ENCODE data around the gene SMOC1. TPM values are rescaled to one million over a fixed set of nuclear protein-coding genes. Genes with fewer than 3 reads are reported as not detected.

The SMOC1 gene
- total RNA-seq, 2 experiments from 2014 or later, result not detected

DNA sequence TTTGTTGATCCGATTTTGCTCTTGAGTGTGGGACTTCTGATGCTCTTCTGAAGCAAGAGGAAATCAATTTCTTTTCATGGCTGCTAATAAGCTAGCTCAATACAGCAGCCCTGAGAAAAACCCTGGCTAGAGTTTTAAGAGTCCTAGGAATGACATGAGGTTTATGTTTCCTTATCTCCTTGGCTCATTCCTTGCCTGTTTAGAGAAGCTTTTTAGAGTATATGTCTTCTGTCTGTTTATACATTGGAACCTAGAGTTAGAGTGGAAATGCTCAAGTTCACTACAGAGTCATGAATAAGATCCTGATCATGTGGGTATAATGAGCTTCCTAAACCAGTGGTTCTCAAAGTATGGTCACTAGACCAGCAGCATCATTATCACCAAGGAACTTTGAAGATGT, 34.5 kb downstream of the SMOC1 start:
- Mint-ChIP-seq H3K4me1 (ENCODE audit: low read depth) (no peaks in the 10 kb centered on the region), H3K36me3 (no peaks in the 10 kb centered on the region), H3K9me3 (no peaks in the 10 kb centered on the region), H3K4me3 (no peak overlapping the region), H3K27me3 (peaks cover 20% of the 10 kb centered on the region), H3K27ac (no peak overlapping the region)
- intact Hi-C loops (cut with micrococcal nuclease), result no loop called here
- POLR2A ChIA-PET, result no interaction called here
- no peak for DNase-seq
- CTCF ChIA-PET, result no interaction called here

DNA sequence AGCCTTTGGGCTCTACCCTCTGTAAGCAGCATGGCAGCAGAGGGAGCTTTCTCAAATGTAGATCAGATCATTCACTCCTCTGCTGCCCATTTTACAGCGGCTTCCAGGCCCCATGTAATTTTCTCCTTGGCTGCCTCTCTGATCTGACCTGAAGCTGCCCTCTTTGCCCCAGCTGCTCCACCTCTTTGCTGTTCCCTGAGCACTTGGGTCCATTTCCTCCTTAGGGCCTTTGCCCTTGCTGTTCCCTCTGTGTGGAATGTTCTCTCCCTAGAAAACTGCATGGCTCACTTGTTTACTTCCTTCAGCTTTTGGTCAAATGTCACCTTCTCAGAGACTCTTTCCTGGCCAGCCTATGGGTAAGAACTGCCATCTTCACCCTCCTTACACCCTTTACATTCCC, 37.2 kb downstream of the SMOC1 start:
- Mint-ChIP-seq H3K27me3 (peaks cover 26% of the 10 kb centered on the region), H3K36me3 (no peaks in the 10 kb centered on the region), H3K27ac (no peak overlapping the region), H3K4me1 (ENCODE audit: low read depth) (no peaks in the 10 kb centered on the region), H3K9me3 (no peaks in the 10 kb centered on the region), H3K4me3 (no peak overlapping the region)
- DNase-seq, result no peak
- CTCF ChIA-PET, result no interaction called here
- POLR2A ChIA-PET, result no interaction called here
- intact Hi-C loops (cut with micrococcal nuclease), result no loop called here

DNA sequence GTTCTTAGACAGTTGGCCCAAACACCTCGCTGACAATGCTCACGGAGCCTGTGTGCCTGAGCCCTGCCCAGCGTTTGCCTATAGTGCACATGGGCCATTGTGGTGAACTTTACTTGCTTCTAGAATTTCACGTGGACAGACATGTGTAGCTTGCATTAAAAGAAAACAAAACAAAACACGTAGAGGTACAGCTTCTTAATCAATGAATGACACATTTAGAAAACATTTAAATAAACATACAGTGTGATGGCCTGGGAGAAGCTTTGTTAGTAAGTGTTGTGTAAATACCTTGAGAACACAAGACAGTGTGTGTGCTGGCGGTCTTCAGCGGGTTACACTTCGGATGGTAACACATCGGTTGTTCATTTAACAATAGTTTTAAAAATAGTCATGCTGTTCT, 38.1 kb downstream of the SMOC1 start:
- no peak overlapping the region for H3K4me3 Mint-ChIP-seq
- ChIA-PET POLR2A (no interaction called here), CTCF (interaction anchor here (0.8 kb wide), 1 partner anchor 111 kb away, joined by 3 read pairs; no protein-coding TSS in a partner anchor)
- H3K9me3 Mint-ChIP-seq, result no peaks in the 10 kb centered on the region
- H3K27ac Mint-ChIP-seq, result no peak overlapping the region
- H3K4me1 Mint-ChIP-seq (ENCODE audit: low read depth), result no peaks in the 10 kb centered on the region
- no peaks in the 10 kb centered on the region for H3K36me3 Mint-ChIP-seq
- no peak for DNase-seq
- intact Hi-C loops (cut with micrococcal nuclease), result no loop called here
- peaks cover 31% of the 10 kb centered on the region for H3K27me3 Mint-ChIP-seq

DNA sequence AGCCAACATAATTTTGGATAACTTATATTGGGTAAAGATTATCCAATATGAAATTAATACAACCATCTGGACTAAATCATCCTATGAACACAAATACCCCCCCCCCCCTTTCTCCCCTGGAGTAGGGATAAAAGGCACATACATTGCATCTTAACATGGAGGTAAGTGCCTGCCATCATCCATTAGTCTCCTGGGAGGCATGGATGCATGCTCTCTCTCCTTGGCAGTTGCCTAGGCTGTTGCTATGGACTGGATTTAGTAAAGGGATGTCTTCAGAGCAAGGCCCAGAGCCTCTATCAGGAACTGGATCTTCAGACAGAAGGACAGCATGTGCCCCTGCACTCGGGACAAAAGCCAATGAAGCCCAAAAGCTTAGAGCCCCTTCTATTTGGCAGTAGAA, 40.6 kb downstream of the SMOC1 start:
- POLR2A ChIA-PET, result no interaction called here

DNA sequence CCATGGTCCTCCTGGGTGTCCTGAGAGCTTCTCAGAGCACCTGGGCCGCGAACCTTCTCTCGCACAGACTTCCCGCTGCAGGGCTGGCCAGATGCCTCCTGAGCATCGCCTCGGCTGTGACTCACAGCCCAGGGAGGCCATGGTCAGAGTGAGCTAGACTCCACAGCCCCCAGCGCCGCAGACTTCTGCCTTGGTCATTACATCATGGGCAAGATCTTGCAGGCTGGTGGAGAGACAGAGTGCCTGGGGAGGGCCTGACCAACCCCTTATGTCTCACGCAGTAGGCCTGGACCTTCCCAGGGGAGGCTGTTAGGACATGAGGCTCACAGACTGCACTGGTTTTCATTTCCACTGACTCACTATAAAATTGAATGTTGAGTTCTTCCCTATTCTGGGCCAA, 41.8 kb downstream of the SMOC1 start:
- Mint-ChIP-seq H3K27ac (no peak overlapping the region), H3K4me1 (ENCODE audit: low read depth) (no peaks in the 10 kb centered on the region), H3K4me3 (no peak overlapping the region), H3K27me3 (peaks cover 30% of the 10 kb centered on the region), H3K36me3 (no peaks in the 10 kb centered on the region), H3K9me3 (no peaks in the 10 kb centered on the region)
- intact Hi-C loops (cut with micrococcal nuclease), result no loop called here
- CTCF ChIA-PET, result no interaction called here
- no peak for DNase-seq
- POLR2A ChIA-PET, result no interaction called here

More for the DNA sequence above, 40.6 kb downstream of the SMOC1 start:
- H3K27me3 Mint-ChIP-seq, result peaks cover 40% of the 10 kb centered on the region
- H3K27ac Mint-ChIP-seq, result no peak overlapping the region
- CTCF ChIA-PET, result no interaction called here
- no peak for DNase-seq
- no peaks in the 10 kb centered on the region for H3K9me3 Mint-ChIP-seq
- H3K36me3 Mint-ChIP-seq, result no peaks in the 10 kb centered on the region
- H3K4me1 Mint-ChIP-seq (ENCODE audit: low read depth), result no peaks in the 10 kb centered on the region
- H3K4me3 Mint-ChIP-seq, result no peak overlapping the region
- intact Hi-C loops (cut with micrococcal nuclease), result no loop called here

DNA sequence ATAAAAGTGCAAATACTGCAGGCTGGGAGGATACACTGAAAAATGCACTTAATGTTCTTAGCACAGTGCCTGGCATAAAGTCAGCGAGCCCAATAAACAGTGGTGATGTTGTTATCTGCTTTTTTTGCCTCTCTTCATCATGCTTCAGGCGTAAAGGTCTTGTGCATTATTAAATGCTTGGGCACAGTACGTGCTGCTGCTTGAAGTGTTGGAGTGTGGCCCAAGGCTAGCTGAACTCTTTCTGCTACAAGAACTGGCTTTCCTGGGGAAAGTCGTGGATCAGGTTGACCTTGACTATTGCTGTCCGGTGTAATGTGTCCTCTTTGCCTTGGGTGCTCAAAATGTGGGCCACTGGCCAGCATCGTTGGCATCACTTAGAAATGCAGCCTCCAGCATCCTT, 43.0 kb downstream of the SMOC1 start:
- Mint-ChIP-seq H3K27me3 (peaks cover 24% of the 10 kb centered on the region), H3K27ac (no peak overlapping the region), H3K4me1 (ENCODE audit: low read depth) (no peaks in the 10 kb centered on the region), H3K4me3 (no peak overlapping the region), H3K9me3 (no peaks in the 10 kb centered on the region), H3K36me3 (no peaks in the 10 kb centered on the region)
- intact Hi-C loops (cut with micrococcal nuclease), result no loop called here
- DNase-seq, result no peak
- CTCF ChIA-PET, result no interaction called here
- POLR2A ChIA-PET, result no interaction called here

DNA sequence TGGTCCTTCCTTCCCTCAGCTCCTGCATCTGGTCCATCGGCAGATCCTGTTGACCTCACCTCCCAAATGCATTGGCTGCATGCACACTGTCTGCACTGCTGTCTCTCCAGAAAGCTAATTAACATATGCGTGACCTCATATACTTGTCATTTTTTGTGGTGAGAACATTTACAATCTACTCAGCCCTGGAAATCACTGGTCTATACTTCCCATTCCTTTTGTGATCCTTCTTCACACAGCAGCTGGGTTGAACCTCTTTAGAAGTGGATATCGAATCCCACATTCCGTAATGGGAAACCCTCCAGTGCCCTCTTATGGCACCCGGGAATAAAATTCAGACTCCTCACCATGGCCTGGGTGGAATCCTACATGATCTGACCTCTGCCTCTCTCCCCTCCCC, 45.0 kb downstream of the SMOC1 start:
- Mint-ChIP-seq H3K27ac (no peak overlapping the region), H3K4me3 (no peak overlapping the region), H3K27me3 (peaks cover 25% of the 10 kb centered on the region), H3K4me1 (ENCODE audit: low read depth) (no peaks in the 10 kb centered on the region), H3K9me3 (no peaks in the 10 kb centered on the region), H3K36me3 (no peaks in the 10 kb centered on the region)
- intact Hi-C loops (cut with micrococcal nuclease), result no loop called here
- POLR2A ChIA-PET, result no interaction called here
- CTCF ChIA-PET, result interaction anchor here (1.1 kb wide), 1 partner anchor 12 kb away, joined by 3 read pairs; no protein-coding TSS in a partner anchor
- DNase-seq, result no peak

DNA sequence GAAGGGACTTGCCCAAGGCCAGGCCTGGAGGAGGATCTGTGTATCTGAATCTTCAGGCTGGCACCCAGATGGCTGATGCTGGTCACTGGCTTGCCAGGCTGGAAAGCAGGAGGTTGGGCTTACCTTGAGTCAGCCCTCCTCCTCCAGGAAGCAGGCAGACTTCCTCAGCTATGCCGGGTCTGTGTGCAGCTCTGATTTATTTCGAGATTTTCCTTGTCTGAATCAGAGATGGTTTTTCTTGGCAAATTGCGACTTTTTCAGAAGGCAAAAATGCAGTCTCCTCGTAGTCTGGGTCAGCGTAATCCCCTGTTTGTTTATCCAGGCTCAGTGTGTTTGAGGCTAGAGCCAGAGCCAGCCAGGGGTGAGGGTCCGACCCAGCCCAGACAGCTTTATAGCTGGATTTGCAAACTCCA, 48.9 kb downstream of the SMOC1 start:
- POLR2A ChIA-PET, result no interaction called here
- CTCF ChIA-PET, result interaction anchor here (1.4 kb wide), 1 partner anchor 146 kb away, joined by 3 read pairs; no protein-coding TSS in a partner anchor

DNA sequence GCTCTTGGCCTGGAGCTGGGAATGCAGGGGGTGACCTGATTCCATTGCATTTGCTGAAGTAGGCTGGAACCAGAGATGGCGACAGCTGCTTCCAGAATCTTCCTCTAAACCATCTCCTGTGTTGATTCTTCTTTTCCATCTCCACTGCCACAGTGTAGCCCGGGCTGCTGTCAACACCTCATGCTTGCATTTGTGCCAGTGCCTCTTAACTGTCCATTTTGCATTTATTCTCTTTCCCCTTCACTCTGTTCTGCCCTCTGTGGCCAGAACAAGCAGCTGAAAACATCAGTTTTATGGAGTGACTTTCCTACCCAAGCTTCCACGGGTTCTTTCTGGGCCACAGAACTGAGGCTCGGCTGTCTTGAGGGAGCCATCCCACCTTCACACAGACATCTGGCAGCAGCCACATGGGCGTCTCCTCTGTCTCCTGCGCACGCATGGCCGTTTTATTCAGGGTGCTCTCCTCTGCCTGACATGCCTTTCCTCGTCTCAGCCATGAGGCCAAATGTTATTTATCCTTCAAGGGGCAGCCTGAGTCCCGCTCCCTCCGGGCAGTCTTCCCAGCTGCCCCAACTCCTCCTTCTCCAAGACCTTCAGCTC, 51.7 kb downstream of the SMOC1 start:
- H3K27ac Mint-ChIP-seq, result no peak overlapping the region
- intact Hi-C loops (cut with micrococcal nuclease), result no loop called here
- no peak for DNase-seq
- POLR2A ChIA-PET, result no interaction called here
- no peaks in the 10 kb centered on the region for H3K36me3 Mint-ChIP-seq
- H3K27me3 Mint-ChIP-seq, result peaks cover 15% of the 10 kb centered on the region
- no peak overlapping the region for H3K4me3 Mint-ChIP-seq
- no peaks in the 10 kb centered on the region for H3K4me1 Mint-ChIP-seq (ENCODE audit: low read depth)
- CTCF ChIA-PET, result no interaction called here
- no peaks in the 10 kb centered on the region for H3K9me3 Mint-ChIP-seq

More for the DNA sequence above, 48.9 kb downstream of the SMOC1 start:
- no peaks in the 10 kb centered on the region for H3K36me3 Mint-ChIP-seq
- no peak overlapping the region for H3K27ac Mint-ChIP-seq
- no peaks in the 10 kb centered on the region for H3K4me1 Mint-ChIP-seq (ENCODE audit: low read depth)
- no peak overlapping the region for H3K4me3 Mint-ChIP-seq
- no peak for DNase-seq
- H3K9me3 Mint-ChIP-seq, result no peaks in the 10 kb centered on the region
- intact Hi-C loops (cut with micrococcal nuclease), result no loop called here
- peaks cover 15% of the 10 kb centered on the region for H3K27me3 Mint-ChIP-seq

DNA sequence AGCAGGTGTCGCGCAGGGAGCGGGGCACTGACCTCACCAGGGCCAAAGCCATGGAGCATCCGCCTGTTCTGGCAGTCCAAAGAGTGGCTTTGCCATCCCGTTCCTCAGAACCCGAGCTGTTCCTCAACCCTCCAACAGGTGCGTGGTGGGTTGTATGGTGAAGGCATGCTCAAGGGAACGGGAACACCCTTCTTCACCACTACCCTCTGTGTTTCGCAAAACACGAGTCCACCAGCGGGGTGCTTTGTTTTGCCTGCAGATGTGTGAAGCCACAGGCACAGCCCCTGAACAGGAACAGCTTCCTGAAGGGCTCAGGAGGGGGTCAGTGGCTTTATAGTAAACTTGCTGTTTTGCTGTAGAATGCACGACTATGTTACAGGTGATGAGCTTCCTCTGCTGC, 52.7 kb downstream of the SMOC1 start:
- Mint-ChIP-seq H3K36me3 (no peaks in the 10 kb centered on the region), H3K27me3 (peaks cover 21% of the 10 kb centered on the region), H3K4me1 (ENCODE audit: low read depth) (no peaks in the 10 kb centered on the region), H3K4me3 (no peak overlapping the region), H3K9me3 (no peaks in the 10 kb centered on the region), H3K27ac (no peak overlapping the region)
- DNase-seq, result no peak
- intact Hi-C loops (cut with micrococcal nuclease), result no loop called here
- CTCF ChIA-PET, result no interaction called here
- POLR2A ChIA-PET, result no interaction called here

DNA sequence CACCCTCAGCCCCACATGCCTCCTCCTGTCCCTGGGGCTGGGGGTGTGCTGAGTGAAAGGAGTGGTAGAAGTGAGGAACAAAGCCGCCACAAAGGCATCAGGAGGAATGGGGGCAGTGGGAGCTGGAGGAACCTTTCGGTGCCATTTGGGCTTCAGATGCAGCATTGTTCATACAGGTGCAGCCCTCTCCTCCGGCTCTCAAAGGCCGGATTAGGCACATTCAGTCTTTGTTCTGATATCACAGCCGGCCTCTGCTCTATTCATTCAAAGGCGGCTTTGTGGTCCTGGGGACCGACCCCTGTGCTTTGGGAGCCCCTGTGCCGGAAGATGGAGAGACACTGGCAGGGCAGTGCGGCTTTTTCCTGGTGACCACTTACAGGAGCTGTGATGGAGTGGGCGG, 53.2 kb downstream of the SMOC1 start:
- intact Hi-C loops (cut with micrococcal nuclease), result no loop called here
- no peak overlapping the region for H3K4me3 Mint-ChIP-seq
- H3K4me1 Mint-ChIP-seq (ENCODE audit: low read depth), result no peaks in the 10 kb centered on the region
- ChIA-PET POLR2A (no interaction called here), CTCF (no interaction called here)
- H3K27me3 Mint-ChIP-seq, result peaks cover 19% of the 10 kb centered on the region
- H3K36me3 Mint-ChIP-seq, result no peaks in the 10 kb centered on the region
- no peak overlapping the region for H3K27ac Mint-ChIP-seq
- DNase-seq, result no peak
- no peaks in the 10 kb centered on the region for H3K9me3 Mint-ChIP-seq

DNA sequence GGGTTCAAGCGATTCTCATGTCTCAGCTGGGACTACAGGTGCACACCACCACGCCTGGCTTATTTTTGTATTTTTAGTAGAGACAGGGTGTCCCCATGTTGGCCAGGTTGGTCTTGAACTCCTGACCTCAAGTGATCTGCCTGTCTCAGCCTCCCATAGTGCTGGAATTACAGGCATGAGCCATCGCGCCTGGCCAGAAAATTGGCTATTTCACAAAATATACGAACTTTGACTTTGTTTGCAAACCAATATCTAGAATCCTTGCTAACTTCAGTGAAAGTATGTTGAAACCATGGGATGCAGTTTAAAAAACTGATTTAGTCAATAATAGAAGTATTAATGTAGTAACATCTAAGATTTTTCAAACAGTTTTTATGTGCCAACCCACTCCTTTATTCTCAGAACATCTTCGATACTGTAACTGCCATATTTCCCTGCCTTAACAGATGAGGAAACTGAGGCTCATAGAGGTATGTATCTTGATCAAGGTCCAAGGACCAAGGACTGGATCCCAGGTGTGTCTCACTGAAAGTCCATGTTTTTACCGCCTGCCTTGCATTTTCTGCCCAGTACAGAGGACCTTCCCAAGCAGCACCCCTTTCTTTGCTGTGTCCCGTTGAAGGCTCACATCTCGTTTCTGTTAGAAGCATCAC, 54.5 kb downstream of the SMOC1 start:
- H3K9me3 Mint-ChIP-seq, result no peaks in the 10 kb centered on the region
- no peak overlapping the region for H3K27ac Mint-ChIP-seq
- H3K4me3 Mint-ChIP-seq, result no peak overlapping the region
- CTCF ChIA-PET, result no interaction called here
- no peak for DNase-seq
- H3K36me3 Mint-ChIP-seq, result no peaks in the 10 kb centered on the region
- H3K4me1 Mint-ChIP-seq (ENCODE audit: low read depth), result no peaks in the 10 kb centered on the region
- POLR2A ChIA-PET, result no interaction called here
- intact Hi-C loops (cut with micrococcal nuclease), result no loop called here
- H3K27me3 Mint-ChIP-seq, result peaks cover 16% of the 10 kb centered on the region

DNA sequence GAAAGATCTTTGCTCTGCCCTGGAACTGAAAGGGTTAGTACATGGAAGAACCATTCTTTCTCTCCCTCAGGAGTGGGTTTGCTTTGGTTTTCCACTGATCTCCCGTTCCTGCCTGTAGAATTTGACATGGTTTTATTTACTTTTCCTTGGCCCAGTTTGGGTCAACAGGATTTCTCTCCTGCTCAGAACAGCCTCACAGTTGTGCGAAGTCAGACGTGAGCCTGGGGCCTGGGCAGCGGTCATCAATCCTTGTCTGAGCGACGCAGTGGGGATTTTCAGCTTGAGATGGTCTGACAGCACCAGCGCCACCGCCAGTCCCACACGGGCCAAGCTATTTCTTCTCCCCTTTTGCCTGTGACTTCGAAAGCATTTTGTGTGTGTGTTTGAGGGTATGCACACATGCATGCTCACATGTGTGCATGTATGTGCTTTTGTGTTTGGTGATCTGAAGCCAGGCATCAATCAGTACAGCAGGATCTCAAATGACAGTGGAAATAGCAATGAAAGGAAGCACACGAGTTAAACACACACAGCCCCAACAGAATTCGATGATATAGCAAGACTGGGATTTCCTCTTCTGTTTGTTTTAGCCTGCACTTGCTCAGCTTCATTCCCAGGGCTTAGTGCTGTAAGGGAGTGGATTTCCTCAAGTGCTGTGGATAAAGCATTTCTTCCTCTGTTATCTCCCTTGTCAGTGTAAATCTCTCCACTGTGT, 58.3 kb downstream of the SMOC1 start:
- H3K36me3 Mint-ChIP-seq, result no peaks in the 10 kb centered on the region
- intact Hi-C loops (cut with micrococcal nuclease), result no loop called here
- CTCF ChIA-PET, result no interaction called here
- H3K9me3 Mint-ChIP-seq, result no peaks in the 10 kb centered on the region
- POLR2A ChIA-PET, result no interaction called here
- peaks cover 15% of the 10 kb centered on the region for H3K27me3 Mint-ChIP-seq
- no peak overlapping the region for H3K4me3 Mint-ChIP-seq
- H3K27ac Mint-ChIP-seq, result no peak overlapping the region
- no peaks in the 10 kb centered on the region for H3K4me1 Mint-ChIP-seq (ENCODE audit: low read depth)
- no peak for DNase-seq
